Adrenal gland (tissue), 5 donors: Measurements from ENCODE around the gene LRIG1.

ENCODE experiments used
- POLR2A ChIP-seq, 2 donors: fragments of 450-650 bp; IDR thresholded peaks; one replicate each; pipeline ENCODE4 v1.6.1; 2017; ENCODE audit warnings: antibody characterized with exemption in 2 of 2, mild to moderate bottlenecking in 2 of 2, moderate library complexity in 1 of 2
- TF ChIP-seq, protein P1 (sequence below), 6 experiments: fragments of 450-650 bp in 4 of 6; fragments of 200-600 bp in 2 of 6; sonication (generic) in 1 of 6; IDR thresholded peaks; 1 replicate in 5 of 6; 2 replicates in 1 of 6; pipeline versions ENCODE4 v1.5.1 to v1.8.0; 2016 to 2021; ENCODE audit warnings: antibody characterized with exemption in 6 of 6, mild to moderate bottlenecking in 2 of 6, moderate library complexity in 1 of 6
- donor health status: DM: no; HTN: no; CAD: no.

DNA sequence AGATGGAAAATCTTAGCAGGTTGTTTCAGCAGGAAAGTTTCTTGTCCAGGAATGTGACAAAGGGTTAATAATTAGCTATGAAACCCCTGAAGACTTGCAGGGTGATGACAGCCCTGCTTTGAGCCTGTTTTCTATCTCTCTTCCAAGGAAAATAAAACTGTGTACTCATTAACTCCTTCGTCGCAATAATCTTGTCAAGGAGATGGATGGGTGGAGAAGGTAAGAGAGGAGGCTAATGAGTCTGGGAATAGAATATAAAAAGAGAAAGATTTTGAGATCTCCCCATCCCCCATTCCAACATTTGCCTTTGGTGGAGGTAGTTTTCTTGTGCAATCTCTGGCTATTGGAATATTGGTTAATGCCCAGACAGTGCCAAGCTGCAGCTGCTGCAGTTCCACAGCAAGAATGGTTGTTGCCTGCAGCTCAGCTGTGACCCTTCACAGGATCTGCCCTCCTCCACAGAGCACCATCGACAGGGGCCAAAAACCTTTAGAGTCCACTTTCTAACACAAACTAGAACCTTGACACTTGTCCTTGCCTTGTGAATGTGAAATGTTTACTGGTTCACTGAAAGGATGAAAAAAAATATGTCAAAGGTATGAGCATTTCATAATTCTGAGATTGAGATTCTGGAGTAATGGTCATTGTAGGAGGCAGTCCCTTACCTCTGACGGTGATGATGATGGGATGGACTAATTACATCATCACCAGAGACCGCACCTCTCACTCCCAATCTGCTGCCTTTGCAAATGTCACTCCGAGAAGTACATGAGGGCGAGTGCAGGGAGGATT is 4.2 kb upstream of the LRIG1 start:
- TF ChIP-seq, protein P1, sequence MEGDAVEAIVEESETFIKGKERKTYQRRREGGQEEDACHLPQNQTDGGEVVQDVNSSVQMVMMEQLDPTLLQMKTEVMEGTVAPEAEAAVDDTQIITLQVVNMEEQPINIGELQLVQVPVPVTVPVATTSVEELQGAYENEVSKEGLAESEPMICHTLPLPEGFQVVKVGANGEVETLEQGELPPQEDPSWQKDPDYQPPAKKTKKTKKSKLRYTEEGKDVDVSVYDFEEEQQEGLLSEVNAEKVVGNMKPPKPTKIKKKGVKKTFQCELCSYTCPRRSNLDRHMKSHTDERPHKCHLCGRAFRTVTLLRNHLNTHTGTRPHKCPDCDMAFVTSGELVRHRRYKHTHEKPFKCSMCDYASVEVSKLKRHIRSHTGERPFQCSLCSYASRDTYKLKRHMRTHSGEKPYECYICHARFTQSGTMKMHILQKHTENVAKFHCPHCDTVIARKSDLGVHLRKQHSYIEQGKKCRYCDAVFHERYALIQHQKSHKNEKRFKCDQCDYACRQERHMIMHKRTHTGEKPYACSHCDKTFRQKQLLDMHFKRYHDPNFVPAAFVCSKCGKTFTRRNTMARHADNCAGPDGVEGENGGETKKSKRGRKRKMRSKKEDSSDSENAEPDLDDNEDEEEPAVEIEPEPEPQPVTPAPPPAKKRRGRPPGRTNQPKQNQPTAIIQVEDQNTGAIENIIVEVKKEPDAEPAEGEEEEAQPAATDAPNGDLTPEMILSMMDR (IDR thresholded peaks at IDR 0.05): no peak
- TF ChIP-seq POLR2A (IDR thresholded peaks at IDR 0.05): no peak
